ENCODE data around the gene GALNT7.

The GALNT7 gene

DNA sequence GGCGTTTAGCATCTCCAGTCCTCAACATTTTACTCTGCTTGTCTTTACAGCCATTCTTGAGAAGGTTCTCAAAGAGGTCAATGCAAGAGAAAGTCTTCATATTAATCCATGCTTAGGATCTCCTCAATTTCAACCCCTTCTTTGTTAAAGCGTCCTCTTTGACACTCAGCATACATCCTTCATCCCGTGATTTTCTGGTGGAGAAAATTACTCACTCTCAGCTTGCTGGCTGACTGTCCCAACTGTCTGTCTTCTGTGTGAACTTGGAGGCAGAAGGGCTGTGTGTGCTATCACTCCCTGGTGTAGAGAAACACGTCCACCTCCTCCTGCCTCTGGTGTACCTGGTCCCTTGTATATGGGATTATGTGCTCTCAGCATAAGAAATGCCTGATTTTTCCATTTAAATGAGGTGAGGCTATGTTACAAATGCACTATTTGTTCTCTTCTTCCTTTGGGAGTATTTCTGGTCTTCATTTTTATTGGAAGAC lies 57.8 kb downstream of the GALNT7 start (continued):
- TF ChIP-seq, protein P1, sequence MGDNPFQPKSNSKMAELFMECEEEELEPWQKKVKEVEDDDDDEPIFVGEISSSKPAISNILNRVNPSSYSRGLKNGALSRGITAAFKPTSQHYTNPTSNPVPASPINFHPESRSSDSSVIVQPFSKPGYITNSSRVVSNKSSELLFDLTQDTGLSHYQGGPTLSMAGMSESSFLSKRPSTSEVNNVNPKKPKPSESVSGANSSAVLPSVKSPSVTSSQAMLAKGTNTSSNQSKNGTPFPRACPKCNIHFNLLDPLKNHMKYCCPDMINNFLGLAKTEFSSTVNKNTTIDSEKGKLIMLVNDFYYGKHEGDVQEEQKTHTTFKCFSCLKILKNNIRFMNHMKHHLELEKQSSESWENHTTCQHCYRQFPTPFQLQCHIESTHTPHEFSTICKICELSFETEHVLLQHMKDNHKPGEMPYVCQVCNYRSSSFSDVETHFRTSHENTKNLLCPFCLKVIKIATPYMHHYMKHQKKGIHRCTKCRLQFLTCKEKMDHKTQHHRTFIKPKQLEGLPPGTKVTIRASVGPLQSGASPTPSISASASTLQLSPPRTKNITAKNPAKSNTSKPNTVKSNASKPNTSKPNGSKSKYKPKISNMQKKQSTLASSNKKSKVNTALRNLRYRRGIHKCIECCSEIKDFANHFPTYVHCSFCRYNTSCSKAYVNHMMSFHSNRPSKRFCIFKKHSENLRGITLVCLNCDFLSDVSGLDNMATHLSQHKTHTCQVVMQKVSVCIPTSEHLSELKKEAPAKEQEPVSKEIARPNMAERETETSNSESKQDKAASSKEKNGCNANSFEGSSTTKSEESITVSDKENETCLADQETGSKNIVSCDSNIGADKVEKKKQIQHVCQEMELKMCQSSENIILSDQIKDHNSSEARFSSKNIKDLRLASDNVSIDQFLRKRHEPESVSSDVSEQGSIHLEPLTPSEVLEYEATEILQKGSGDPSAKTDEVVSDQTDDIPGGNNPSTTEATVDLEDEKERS (tag by site-specific recombination; IDR thresholded peaks at IDR 0.05): no peak
- TF ChIP-seq ZNF776 (tag by site-specific recombination; IDR thresholded peaks at IDR 0.05; ENCODE audit: borderline replicate concordance): no peak
- TF ChIP-seq, protein P2, sequence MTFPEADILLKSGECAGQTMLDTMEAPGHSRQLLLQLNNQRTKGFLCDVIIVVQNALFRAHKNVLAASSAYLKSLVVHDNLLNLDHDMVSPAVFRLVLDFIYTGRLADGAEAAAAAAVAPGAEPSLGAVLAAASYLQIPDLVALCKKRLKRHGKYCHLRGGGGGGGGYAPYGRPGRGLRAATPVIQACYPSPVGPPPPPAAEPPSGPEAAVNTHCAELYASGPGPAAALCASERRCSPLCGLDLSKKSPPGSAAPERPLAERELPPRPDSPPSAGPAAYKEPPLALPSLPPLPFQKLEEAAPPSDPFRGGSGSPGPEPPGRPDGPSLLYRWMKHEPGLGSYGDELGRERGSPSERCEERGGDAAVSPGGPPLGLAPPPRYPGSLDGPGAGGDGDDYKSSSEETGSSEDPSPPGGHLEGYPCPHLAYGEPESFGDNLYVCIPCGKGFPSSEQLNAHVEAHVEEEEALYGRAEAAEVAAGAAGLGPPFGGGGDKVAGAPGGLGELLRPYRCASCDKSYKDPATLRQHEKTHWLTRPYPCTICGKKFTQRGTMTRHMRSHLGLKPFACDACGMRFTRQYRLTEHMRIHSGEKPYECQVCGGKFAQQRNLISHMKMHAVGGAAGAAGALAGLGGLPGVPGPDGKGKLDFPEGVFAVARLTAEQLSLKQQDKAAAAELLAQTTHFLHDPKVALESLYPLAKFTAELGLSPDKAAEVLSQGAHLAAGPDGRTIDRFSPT (tag by site-specific recombination; IDR thresholded peaks at IDR 0.05): no peak
- TF ChIP-seq GLI4 (tag by site-specific recombination; IDR thresholded peaks at IDR 0.05): no peak
- no peak for TF ChIP-seq ZNF169 (tag by site-specific recombination; IDR thresholded peaks at IDR 0.05)
- TF ChIP-seq SP7 (tag by site-specific recombination; IDR thresholded peaks at IDR 0.05): no peak
- TF ChIP-seq ZEB2 (tag by site-specific recombination; IDR thresholded peaks at IDR 0.05): no peak
- TF ChIP-seq ZNF654 (tag by site-specific recombination; IDR thresholded peaks at IDR 0.05; ENCODE audit: low read depth): no peak
- TF ChIP-seq, protein P3, sequence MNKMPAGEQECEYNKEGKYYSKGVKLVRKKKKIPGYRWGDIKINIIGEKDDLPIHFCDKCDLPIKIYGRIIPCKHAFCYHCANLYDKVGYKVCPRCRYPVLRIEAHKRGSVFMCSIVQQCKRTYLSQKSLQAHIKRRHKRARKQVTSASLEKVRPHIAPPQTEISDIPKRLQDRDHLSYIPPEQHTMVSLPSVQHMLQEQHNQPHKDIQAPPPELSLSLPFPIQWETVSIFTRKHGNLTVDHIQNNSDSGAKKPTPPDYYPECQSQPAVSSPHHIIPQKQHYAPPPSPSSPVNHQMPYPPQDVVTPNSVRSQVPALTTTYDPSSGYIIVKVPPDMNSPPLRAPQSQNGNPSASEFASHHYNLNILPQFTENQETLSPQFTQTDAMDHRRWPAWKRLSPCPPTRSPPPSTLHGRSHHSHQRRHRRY (tag by site-specific recombination; IDR thresholded peaks at IDR 0.05): no peak

DNA sequence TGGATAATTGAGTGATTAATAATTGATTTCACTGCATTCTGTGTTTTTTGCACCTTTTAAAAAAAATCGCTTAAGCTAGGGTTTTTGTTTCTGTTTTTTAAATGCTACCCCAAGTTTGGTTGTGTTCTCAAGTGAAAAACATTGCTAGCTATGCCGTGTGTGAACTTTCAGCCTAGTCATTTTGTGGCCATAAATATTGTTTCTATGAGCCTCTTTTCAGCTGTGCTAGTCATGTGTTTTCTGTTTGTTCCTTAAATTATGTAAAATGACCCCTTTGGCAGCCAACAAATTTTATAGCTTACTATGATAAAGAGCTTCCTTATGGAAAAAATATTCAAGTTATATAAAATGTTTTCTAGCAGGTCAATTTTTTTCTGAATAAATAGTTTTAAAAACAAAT lies 59.1 kb downstream of the GALNT7 start:
- POLR2A ChIA-PET: interaction anchor here (0.6 kb wide), 1 partner anchor 59 kb away, joined by 3 read pairs; the partner anchor contains the start of gene GALNT7
- Histone ChIP-seq H3K9me3 (ENCODE audit: control insufficient read depth, insufficient read depth, low read depth, low read length) (no peaks in the 10 kb centered on the region), H3K27ac (ENCODE audit: extremely low read depth, low read depth, low read length) (no peak overlapping the region), H3K4me1 (ENCODE audit: control insufficient read depth, insufficient read depth, low read length) (no peaks in the 10 kb centered on the region), H3K4me3 (ENCODE audit: low read depth, low read length) (no peak overlapping the region), H3K36me3 (ENCODE audit: control insufficient read depth in 2 of 2, insufficient read depth in 1 of 2, low read length in 2 of 2) (no peaks in the 10 kb centered on the region)
- TF ChIP-seq ZNF354C (tag by site-specific recombination; IDR thresholded peaks at IDR 0.05; ENCODE audit: borderline replicate concordance, low read depth): no peak
- TF ChIP-seq ZNF585B (tag by site-specific recombination; IDR thresholded peaks at IDR 0.05): no peak
- no peak for TF ChIP-seq ZNF221 (tag by site-specific recombination; IDR thresholded peaks at IDR 0.05; ENCODE audit: borderline replicate concordance)
- TF ChIP-seq ZNF521 (tag by site-specific recombination; IDR thresholded peaks at IDR 0.05): no peak
- TF ChIP-seq ZNF501 (tag by site-specific recombination; IDR thresholded peaks at IDR 0.05): no peak
- TF ChIP-seq ZNF211 (tag by site-specific recombination; IDR thresholded peaks at IDR 0.05; ENCODE audit: low read depth): no peak
- no peak for TF ChIP-seq ZNF48 (tag by site-specific recombination; IDR thresholded peaks at IDR 0.05)
- no peak for TF ChIP-seq IKZF3 (tag by site-specific recombination; IDR thresholded peaks at IDR 0.05)
- no peak for TF ChIP-seq ZNF214 (tag by site-specific recombination; IDR thresholded peaks at IDR 0.05; ENCODE audit: borderline replicate concordance)
- CTCF ChIA-PET: interaction anchor here (0.7 to 1.3 kb wide), 2 partner anchors 118 to 214 kb away, joined by 4 to 5 read pairs; no protein-coding TSS in a partner anchor

DNA sequence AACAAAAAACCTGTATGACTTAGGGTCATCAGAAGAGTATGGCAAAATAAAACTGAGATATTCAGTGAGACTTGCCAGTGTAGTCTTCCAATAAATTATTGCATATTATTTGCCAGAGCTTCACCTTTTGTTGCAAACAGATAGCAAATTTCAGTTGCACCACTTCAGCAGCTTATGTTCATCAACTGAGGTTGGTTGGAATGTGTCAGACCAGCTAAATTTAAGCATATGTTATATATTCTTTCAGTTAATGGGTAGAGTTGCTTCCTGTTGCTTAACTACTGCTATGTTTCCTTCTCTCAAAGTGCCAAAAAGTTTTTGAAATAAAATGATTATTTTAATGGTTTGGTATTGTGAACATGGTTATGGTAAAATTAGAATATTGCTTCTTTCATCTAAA lies 61.5 kb downstream of the GALNT7 start:
- no peaks in the 10 kb centered on the region for H3K36me3 ChIP-seq (ENCODE audit: control insufficient read depth in 2 of 2, insufficient read depth in 1 of 2, low read length in 2 of 2)
- H3K27ac ChIP-seq (ENCODE audit: extremely low read depth, low read depth, low read length): no peak overlapping the region
- H3K4me3 ChIP-seq (ENCODE audit: low read depth, low read length): no peak overlapping the region
- TF ChIP-seq, protein P4, sequence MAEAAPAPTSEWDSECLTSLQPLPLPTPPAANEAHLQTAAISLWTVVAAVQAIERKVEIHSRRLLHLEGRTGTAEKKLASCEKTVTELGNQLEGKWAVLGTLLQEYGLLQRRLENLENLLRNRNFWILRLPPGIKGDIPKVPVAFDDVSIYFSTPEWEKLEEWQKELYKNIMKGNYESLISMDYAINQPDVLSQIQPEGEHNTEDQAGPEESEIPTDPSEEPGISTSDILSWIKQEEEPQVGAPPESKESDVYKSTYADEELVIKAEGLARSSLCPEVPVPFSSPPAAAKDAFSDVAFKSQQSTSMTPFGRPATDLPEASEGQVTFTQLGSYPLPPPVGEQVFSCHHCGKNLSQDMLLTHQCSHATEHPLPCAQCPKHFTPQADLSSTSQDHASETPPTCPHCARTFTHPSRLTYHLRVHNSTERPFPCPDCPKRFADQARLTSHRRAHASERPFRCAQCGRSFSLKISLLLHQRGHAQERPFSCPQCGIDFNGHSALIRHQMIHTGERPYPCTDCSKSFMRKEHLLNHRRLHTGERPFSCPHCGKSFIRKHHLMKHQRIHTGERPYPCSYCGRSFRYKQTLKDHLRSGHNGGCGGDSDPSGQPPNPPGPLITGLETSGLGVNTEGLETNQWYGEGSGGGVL (tag by site-specific recombination; IDR thresholded peaks at IDR 0.05): no peak
- CTCF ChIA-PET: interaction anchor here (1.1 kb wide), 2 partner anchors 60 to 72 kb away, joined by 3 read pairs; no protein-coding TSS in a partner anchor
- H3K9me3 ChIP-seq (ENCODE audit: control insufficient read depth, insufficient read depth, low read depth, low read length): no peaks in the 10 kb centered on the region
- no peaks in the 10 kb centered on the region for H3K4me1 ChIP-seq (ENCODE audit: control insufficient read depth, insufficient read depth, low read length)
- POLR2A ChIA-PET: no interaction called here
